Activated CD4-positive, alpha-beta memory T cell treated with anti-CD3 and anti-CD28 coated beads for 36 hours (primary cell): ENCODE results near the gene CHRNA9. TPM values are rescaled to one million over a fixed set of nuclear protein-coding genes. Genes with fewer than 3 reads are reported as not detected.

Experiments used
- CTCF ChIA-PET: fragments of 350-600 bp; sonication (Branson Sonifier 250); formaldehyde crosslinking; loops from one replicate; lab custom pipeline; 2021; ENCODE audit warnings: antibody characterized with exemption, inconsistent platforms; lab: Charles Lee
- POLR2A ChIA-PET: fragments of 350-600 bp; sonication (Branson Sonifier 250); formaldehyde crosslinking; loops from one replicate; lab custom pipeline; 2021; ENCODE audit warnings: antibody characterized with exemption; lab: Charles Lee
- DNase-seq: peaks from one replicate; pipeline ENCODE4 v3.0.0-alpha.2; 2020
- H3K27ac Mint-ChIP-seq: one replicate; pipeline ENCODE4 v1.8.0; 2021; ENCODE audit warnings: mixed read lengths
- H3K27me3 Mint-ChIP-seq: one replicate; pipeline ENCODE4 v1.8.0; 2021; ENCODE audit warnings: mixed read lengths
- H3K36me3 Mint-ChIP-seq: one replicate; pipeline ENCODE4 v1.8.0; 2021; ENCODE audit warnings: mixed read lengths
- H3K4me1 Mint-ChIP-seq: one replicate; pipeline ENCODE4 v1.8.0; 2021; ENCODE audit warnings: low read depth, mixed read lengths
- H3K4me3 Mint-ChIP-seq: one replicate; pipeline ENCODE4 v1.8.0; 2021; ENCODE audit warnings: mild to moderate bottlenecking, mixed read lengths
- H3K9me3 Mint-ChIP-seq: one replicate; pipeline ENCODE4 v1.8.0; 2021; ENCODE audit warnings: mixed read lengths
- intact Hi-C: fragments of 100-400 bp; cut with micrococcal nuclease; formaldehyde crosslinking; loops from one replicate; pipeline ENCODE4 v1.15.1; 2023
- total RNA-seq, 2 experiments: library from RNA; stranded (reverse); gene quantifications; one replicate each; pipeline ENCODE4 v1.2.3, GENCODE V29; 2021

CHRNA9 gene
- total RNA-seq, 2 experiments from 2014 or later: 0.10 to 0.17 TPM

- H3K36me3 Mint-ChIP-seq: no peaks in the 10 kb centered on the region
- H3K27me3 Mint-ChIP-seq: no peaks in the 10 kb centered on the region
- H3K9me3 Mint-ChIP-seq: no peaks in the 10 kb centered on the region
- intact Hi-C loops: loop anchor here (1.0 to 5.0 kb wide), 3 partner anchors 175 to 348 kb away; partner anchors contain the start of gene PDS5A
- DNase-seq: peak; percentile 75
- POLR2A ChIA-PET: interaction anchor here (0.6 to 1.0 kb wide), 3 partner anchors 80 to 125 kb away, joined by 3 to 5 read pairs (median 4); no protein-coding TSS in a partner anchor
- H3K4me1 Mint-ChIP-seq: peaks cover 18% of the 10 kb centered on the region
- CTCF ChIA-PET: interaction anchor here (0.6 to 1.9 kb wide), 61 partner anchors 9 to 572 kb away, joined by 3 to 56 read pairs (median 4); partner anchors contain the start of genes CHRNA9, N4BP2 and RHOH
- H3K4me3 Mint-ChIP-seq: no peak overlapping the region
- H3K27ac Mint-ChIP-seq: no peak overlapping the region
These were observed 9.6 kb upstream of the CHRNA9 start for GRCh38 chr4:40325406-40326019.

GRCh38 chr4:40327340-40327739, 7.8 kb upstream of the CHRNA9 start:
- no peak overlapping the region for H3K27ac Mint-ChIP-seq
- ChIA-PET POLR2A (no interaction called here), CTCF (interaction anchor here (1.0 kb wide), 1 partner anchor 10 kb away, joined by 4 read pairs; no protein-coding TSS in a partner anchor)
- DNase-seq: no peak
- H3K36me3 Mint-ChIP-seq: no peaks in the 10 kb centered on the region
- no peak overlapping the region for H3K4me3 Mint-ChIP-seq
- intact Hi-C loops: loop anchor here (5.0 kb wide), 1 partner anchor 350 kb away; the partner anchor contains the start of gene PDS5A
- H3K27me3 Mint-ChIP-seq: no peaks in the 10 kb centered on the region
- H3K4me1 Mint-ChIP-seq: peaks cover 12% of the 10 kb centered on the region
- H3K9me3 Mint-ChIP-seq: no peaks in the 10 kb centered on the region

DNA sequence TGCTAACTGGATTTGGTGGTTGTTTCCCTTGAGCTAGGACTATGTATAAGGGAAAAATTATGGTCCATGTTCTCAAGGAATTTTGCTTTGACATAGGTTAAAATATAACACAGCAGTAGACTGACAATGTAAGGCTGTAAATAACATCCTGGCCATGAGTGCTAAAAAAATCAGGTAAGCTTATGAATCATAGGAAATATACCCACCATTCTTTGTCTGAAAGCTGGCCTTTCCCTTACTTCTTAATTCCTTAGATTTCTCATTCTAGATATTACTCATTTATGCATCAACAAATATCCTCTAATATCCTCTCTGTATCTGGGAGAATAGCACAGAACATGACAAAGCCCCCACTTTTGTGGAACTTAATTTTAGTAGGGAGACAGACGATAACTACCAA, 6.8 kb upstream of the CHRNA9 start:
- Mint-ChIP-seq H3K36me3 (no peaks in the 10 kb centered on the region), H3K4me1 (peaks cover 12% of the 10 kb centered on the region), H3K4me3 (no peak overlapping the region), H3K9me3 (no peaks in the 10 kb centered on the region), H3K27me3 (no peaks in the 10 kb centered on the region), H3K27ac (no peak overlapping the region)
- no peak for DNase-seq
- CTCF ChIA-PET: interaction anchor here (1.2 kb wide), 1 partner anchor 11 kb away, joined by 4 read pairs; no protein-coding TSS in a partner anchor
- POLR2A ChIA-PET: interaction anchor here (0.5 kb wide), 1 partner anchor 326 kb away, joined by 3 read pairs; no protein-coding TSS in a partner anchor
- intact Hi-C loops: loop anchor here (5.0 kb wide), 1 partner anchor 351 kb away; the partner anchor contains the start of gene PDS5A

DNA sequence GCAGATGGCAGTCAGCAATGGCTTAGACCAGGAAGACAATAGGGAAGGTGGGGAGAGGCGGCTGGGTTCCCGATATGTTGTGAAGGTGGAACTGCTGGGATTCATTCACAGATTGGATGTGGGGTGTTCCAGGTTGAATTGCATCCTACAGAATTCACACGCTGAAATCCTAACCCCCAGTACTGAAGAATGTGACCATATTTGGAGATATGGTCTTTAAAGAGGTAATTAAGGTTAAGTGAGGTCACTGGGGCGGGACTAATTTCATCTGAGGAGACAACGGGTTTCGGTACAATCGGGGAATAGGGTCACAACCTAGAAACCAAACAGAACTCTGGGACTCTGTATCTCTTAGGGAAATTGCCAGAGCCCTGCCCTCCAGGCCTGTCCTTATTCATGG, 5.3 kb upstream of the CHRNA9 start:
- H3K9me3 Mint-ChIP-seq: no peaks in the 10 kb centered on the region
- H3K4me1 Mint-ChIP-seq: peaks cover 6% of the 10 kb centered on the region
- H3K36me3 Mint-ChIP-seq: no peaks in the 10 kb centered on the region
- POLR2A ChIA-PET: no interaction called here
- H3K27ac Mint-ChIP-seq: no peak overlapping the region
- DNase-seq: no peak
- CTCF ChIA-PET: interaction anchor here (0.6 kb wide), 1 partner anchor 109 kb away, joined by 3 read pairs; no protein-coding TSS in a partner anchor
- H3K27me3 Mint-ChIP-seq: no peaks in the 10 kb centered on the region
- no peak overlapping the region for H3K4me3 Mint-ChIP-seq
- intact Hi-C loops: loop anchor here (5.0 kb wide), 1 partner anchor 353 kb away; the partner anchor contains the start of gene PDS5A

GRCh38 chr4:40330536-40330935, 4.6 kb upstream of the CHRNA9 start:
- H3K9me3 Mint-ChIP-seq: no peaks in the 10 kb centered on the region
- ChIA-PET POLR2A (interaction anchor here (0.6 kb wide), 1 partner anchor 59 kb away, joined by 8 read pairs; no protein-coding TSS in a partner anchor), CTCF (interaction anchor here (0.6 kb wide), 1 partner anchor 9 kb away, joined by 3 read pairs; no protein-coding TSS in a partner anchor)
- peaks cover 1% of the 10 kb centered on the region for H3K4me1 Mint-ChIP-seq
- no peak overlapping the region for H3K27ac Mint-ChIP-seq
- no peak overlapping the region for H3K4me3 Mint-ChIP-seq
- H3K27me3 Mint-ChIP-seq: no peaks in the 10 kb centered on the region
- H3K36me3 Mint-ChIP-seq: no peaks in the 10 kb centered on the region
- no peak for DNase-seq
- intact Hi-C loops: no loop called here

GRCh38 chr4:40331101-40331745, 3.9 kb upstream of the CHRNA9 start:
- H3K36me3 Mint-ChIP-seq: no peaks in the 10 kb centered on the region

GRCh38 chr4:40331961-40332360, 3.2 kb upstream of the CHRNA9 start:
- ChIA-PET CTCF (interaction anchor here (1.7 kb wide), 1 partner anchor 22 kb away, joined by 4 read pairs; no protein-coding TSS in a partner anchor), POLR2A (no interaction called here)
- Mint-ChIP-seq H3K36me3 (no peaks in the 10 kb centered on the region), H3K27me3 (no peaks in the 10 kb centered on the region), H3K9me3 (no peaks in the 10 kb centered on the region), H3K4me1 (no peaks in the 10 kb centered on the region), H3K27ac (no peak overlapping the region), H3K4me3 (no peak overlapping the region)
- intact Hi-C loops: no loop called here
- no peak for DNase-seq

More at GRCh38 chr4:40331101-40331745, 3.9 kb upstream of the CHRNA9 start:
- no peaks in the 10 kb centered on the region for H3K4me1 Mint-ChIP-seq
- no peak overlapping the region for H3K4me3 Mint-ChIP-seq
- no peaks in the 10 kb centered on the region for H3K9me3 Mint-ChIP-seq
- POLR2A ChIA-PET: interaction anchor here (0.6 kb wide), 1 partner anchor 60 kb away, joined by 8 read pairs; no protein-coding TSS in a partner anchor
- DNase-seq: no peak
- H3K27me3 Mint-ChIP-seq: no peaks in the 10 kb centered on the region
- intact Hi-C loops: no loop called here
- no peak overlapping the region for H3K27ac Mint-ChIP-seq
- CTCF ChIA-PET: interaction anchor here (1.7 kb wide), 1 partner anchor 22 kb away, joined by 4 read pairs; no protein-coding TSS in a partner anchor

GRCh38 chr4:40333921-40334352, 1.2 kb upstream of the CHRNA9 start:
- Mint-ChIP-seq H3K36me3 (no peaks in the 10 kb centered on the region), H3K9me3 (no peaks in the 10 kb centered on the region), H3K4me1 (no peaks in the 10 kb centered on the region), H3K27ac (no peak overlapping the region), H3K27me3 (no peaks in the 10 kb centered on the region), H3K4me3 (no peak overlapping the region)
- POLR2A ChIA-PET: no interaction called here
- CTCF ChIA-PET: interaction anchor here (1.2 kb wide), 1 partner anchor 9 kb away, joined by 7 read pairs; no protein-coding TSS in a partner anchor
- no peak for DNase-seq
- intact Hi-C loops: no loop called here

- H3K27ac Mint-ChIP-seq: no peak overlapping the region
- no peaks in the 10 kb centered on the region for H3K9me3 Mint-ChIP-seq
- H3K27me3 Mint-ChIP-seq: no peaks in the 10 kb centered on the region
- POLR2A ChIA-PET: no interaction called here
- H3K36me3 Mint-ChIP-seq: no peaks in the 10 kb centered on the region
- CTCF ChIA-PET: interaction anchor here (0.6 kb wide), 2 partner anchors 10 to 123 kb away, joined by 3 read pairs; no protein-coding TSS in a partner anchor
- intact Hi-C loops: no loop called here
- no peak for DNase-seq
- peaks cover 7% of the 10 kb centered on the region for H3K4me1 Mint-ChIP-seq
- H3K4me3 Mint-ChIP-seq: no peak overlapping the region
These were observed 377 bp downstream of the CHRNA9 start for GRCh38 chr4:40335525-40335894.

- peaks cover 9% of the 10 kb centered on the region for H3K4me1 Mint-ChIP-seq
- no peak overlapping the region for H3K27ac Mint-ChIP-seq
- DNase-seq: no peak
- H3K27me3 Mint-ChIP-seq: no peaks in the 10 kb centered on the region
- H3K36me3 Mint-ChIP-seq: no peaks in the 10 kb centered on the region
- H3K4me3 Mint-ChIP-seq: no peak overlapping the region
- ChIA-PET POLR2A (no interaction called here), CTCF (interaction anchor here (2.5 kb wide), 1 partner anchor 12 kb away, joined by 8 read pairs; no protein-coding TSS in a partner anchor)
- intact Hi-C loops: no loop called here
- H3K9me3 Mint-ChIP-seq: no peaks in the 10 kb centered on the region
These were observed 1.9 kb downstream of the CHRNA9 start for GRCh38 chr4:40337051-40337450.

GRCh38 chr4:40337523-40337922, 2.4 kb downstream of the CHRNA9 start:
- Mint-ChIP-seq H3K9me3 (peaks cover 2% of the 10 kb centered on the region), H3K4me3 (no peak overlapping the region), H3K4me1 (peaks cover 9% of the 10 kb centered on the region), H3K27ac (no peak overlapping the region), H3K36me3 (no peaks in the 10 kb centered on the region), H3K27me3 (no peaks in the 10 kb centered on the region)
- no peak for DNase-seq
- CTCF ChIA-PET: interaction anchor here (2.5 kb wide), 1 partner anchor 12 kb away, joined by 8 read pairs; no protein-coding TSS in a partner anchor
- intact Hi-C loops: no loop called here
- POLR2A ChIA-PET: no interaction called here

- intact Hi-C loops: no loop called here
- POLR2A ChIA-PET: no interaction called here
- Mint-ChIP-seq H3K4me3 (no peak overlapping the region), H3K36me3 (no peaks in the 10 kb centered on the region), H3K27me3 (no peaks in the 10 kb centered on the region), H3K4me1 (peaks cover 9% of the 10 kb centered on the region), H3K27ac (no peak overlapping the region), H3K9me3 (peaks cover 6% of the 10 kb centered on the region)
- CTCF ChIA-PET: no interaction called here
- DNase-seq: peak; percentile 23
These were observed 4.9 kb downstream of the CHRNA9 start for GRCh38 chr4:40340030-40340429.
